Hepatocyte (in vitro differentiated cells): ENCODE measurements around the gene ALK.
"Not testable (repeated sequence)": the region's sequence is repeated elsewhere in the genome, so short reads cannot be mapped to it uniquely, and the experiment has no call there.

ENCODE experiments used
- EZH2 ChIP-seq: fragments of 200-600 bp; sonication (generic); IDR thresholded peaks from 2 replicates; pipeline ENCODE4 v1.6.1; 2016; ENCODE audit warnings: antibody characterized with exemption, mild to moderate bottlenecking, borderline replicate concordance
- TF ChIP-seq, protein P1 (sequence below): fragments of 200-600 bp; sonication (generic); IDR thresholded peaks from 2 replicates; pipeline ENCODE4 v1.5.1; 2016; ENCODE audit warnings: antibody characterized with exemption, mild to moderate bottlenecking; ENCODE audit not compliant: poor library complexity

- TF ChIP-seq, protein P1, sequence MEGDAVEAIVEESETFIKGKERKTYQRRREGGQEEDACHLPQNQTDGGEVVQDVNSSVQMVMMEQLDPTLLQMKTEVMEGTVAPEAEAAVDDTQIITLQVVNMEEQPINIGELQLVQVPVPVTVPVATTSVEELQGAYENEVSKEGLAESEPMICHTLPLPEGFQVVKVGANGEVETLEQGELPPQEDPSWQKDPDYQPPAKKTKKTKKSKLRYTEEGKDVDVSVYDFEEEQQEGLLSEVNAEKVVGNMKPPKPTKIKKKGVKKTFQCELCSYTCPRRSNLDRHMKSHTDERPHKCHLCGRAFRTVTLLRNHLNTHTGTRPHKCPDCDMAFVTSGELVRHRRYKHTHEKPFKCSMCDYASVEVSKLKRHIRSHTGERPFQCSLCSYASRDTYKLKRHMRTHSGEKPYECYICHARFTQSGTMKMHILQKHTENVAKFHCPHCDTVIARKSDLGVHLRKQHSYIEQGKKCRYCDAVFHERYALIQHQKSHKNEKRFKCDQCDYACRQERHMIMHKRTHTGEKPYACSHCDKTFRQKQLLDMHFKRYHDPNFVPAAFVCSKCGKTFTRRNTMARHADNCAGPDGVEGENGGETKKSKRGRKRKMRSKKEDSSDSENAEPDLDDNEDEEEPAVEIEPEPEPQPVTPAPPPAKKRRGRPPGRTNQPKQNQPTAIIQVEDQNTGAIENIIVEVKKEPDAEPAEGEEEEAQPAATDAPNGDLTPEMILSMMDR: not testable (repeated sequence)
- not testable (repeated sequence) for TF ChIP-seq EZH2
Observed at GRCh38 chr2:29824145-29824544, 97.2 kb downstream of the ALK start.
